DMS153 treated with DMSO at 0.1 percent for 48 hours (cell line): ENCODE measurements around the gene CTIF.
A peak's percentile ranks its signal among the peaks of the same experiment; 100 is the strongest.

ENCODE experiments used
- DNase-seq: peaks from one replicate; lab custom pipeline; 2025; ENCODE audit not compliant: unreplicated experiment; lab: John Stamatoyannopoulos, UW

CTIF gene

DNA sequence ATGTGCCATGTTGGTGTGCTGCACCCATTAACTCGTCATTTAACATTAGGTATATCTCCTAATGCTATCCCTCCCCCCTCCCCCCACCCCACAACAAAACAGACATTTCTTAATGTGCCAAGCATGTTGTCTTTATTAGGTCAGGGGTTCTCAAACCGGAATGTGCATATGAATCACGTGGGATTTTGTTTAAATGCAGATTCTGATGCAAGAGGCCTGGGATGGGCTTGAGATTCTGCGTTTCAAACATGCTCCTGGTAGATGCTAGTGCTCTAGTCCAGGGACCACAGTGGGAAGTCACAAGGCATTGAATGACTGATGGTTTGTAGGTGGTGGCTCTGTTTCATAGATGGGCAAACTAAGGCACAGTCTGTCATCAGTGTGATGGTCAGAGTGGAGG, 227.2 kb downstream of the CTIF start:
- no peak for DNase-seq

DNA sequence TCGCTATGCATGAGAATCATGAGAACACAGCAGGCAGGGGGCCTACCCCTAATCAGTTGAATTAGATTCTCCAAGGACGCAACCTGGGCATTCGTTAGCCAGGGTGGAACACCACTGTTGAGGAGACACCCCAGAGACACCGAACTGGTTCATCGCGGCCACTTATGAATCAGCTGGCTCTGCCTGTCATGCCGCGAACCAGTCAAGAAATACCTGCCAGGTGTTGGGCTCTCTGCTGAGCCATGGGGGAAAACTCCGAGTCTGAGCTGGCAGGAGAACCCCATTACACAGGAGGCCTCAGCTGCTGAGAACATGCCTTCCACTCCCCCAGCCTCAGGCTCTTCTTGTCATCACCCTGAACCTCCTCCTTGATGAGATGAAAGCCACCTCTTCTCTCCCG, 227.7 kb downstream of the CTIF start:
- DNase-seq = no peak

DNA sequence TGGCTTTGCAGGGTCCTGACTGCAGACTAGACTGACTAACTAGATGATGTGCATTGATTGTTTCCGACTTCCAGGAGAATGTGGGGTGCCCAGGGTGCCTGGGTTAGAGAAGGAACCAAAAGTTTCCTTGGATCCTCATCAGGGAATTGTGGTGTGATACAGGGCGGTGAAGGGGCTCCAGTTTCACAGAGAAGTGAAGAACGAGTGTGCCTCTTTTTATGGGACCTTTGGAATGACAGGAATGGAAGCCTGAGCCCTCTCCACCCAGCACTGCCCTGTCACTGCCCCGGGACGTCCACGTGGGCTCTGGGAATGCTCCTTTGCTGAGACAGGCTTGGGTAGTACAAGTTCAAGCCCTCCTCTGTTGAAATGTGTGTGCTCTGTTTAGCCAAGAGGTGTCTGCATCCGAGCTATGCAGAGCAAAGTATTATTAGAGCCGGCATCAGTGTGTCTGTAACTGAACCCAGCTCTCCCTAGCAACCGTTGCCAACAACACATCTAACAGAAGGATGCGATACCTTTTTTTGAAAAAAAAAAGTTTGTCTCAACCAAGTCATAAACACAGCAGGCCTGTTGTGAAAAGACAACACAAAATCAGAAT, 228.4 kb downstream of the CTIF start:
- no peak for DNase-seq

DNA sequence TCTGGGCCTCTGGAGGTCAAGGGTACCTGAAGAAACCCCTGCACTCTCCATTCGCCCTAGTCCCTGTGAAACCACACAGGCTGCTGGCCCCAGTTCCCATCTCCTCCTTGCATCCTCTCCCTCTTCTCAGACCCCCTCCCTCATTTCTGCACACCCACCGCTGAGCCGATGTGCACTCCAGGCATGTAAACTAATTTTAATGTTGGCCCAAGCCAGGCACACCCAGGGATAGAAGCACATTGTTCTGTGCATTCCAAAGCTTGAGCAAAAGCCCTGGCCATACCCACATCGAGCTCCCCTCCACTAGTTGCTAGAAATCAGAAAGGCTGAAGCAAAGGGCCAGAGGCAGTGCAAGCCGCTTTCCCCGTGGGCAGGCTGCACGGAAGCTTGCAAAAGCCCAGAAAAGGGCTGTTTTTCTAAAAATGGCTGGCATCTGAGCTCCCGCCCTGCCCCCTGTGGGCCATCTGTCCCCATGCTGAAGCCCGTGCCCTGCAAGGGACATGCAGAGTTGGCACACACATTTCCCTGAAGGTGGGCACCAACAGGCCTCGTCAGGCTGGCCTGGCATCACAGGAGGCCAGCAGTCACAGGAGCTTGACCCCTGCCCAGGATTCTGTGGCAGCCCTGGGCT, 230.3 kb downstream of the CTIF start:
- no peak for DNase-seq

DNA sequence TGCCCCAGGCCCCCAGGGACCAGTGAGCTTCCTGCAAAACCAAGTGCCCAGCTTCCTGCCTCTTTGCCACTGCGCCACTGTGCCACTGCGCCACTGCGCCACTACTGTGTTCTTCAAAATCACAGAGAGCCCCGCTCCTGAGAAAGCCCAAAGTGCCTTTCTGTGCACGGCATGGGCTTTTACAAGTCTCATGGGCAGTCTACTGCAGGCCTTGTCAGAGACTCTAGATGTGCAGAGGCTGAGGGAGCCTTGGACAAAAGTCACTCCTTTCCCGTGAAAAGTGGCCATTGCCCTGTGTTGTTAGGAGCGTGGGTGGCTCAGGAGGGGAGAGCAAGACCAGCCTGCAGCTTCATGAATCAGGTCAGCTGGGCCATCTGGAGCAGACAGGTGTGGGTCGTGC, 231.4 kb downstream of the CTIF start:
- DNase-seq = no peak

DNA sequence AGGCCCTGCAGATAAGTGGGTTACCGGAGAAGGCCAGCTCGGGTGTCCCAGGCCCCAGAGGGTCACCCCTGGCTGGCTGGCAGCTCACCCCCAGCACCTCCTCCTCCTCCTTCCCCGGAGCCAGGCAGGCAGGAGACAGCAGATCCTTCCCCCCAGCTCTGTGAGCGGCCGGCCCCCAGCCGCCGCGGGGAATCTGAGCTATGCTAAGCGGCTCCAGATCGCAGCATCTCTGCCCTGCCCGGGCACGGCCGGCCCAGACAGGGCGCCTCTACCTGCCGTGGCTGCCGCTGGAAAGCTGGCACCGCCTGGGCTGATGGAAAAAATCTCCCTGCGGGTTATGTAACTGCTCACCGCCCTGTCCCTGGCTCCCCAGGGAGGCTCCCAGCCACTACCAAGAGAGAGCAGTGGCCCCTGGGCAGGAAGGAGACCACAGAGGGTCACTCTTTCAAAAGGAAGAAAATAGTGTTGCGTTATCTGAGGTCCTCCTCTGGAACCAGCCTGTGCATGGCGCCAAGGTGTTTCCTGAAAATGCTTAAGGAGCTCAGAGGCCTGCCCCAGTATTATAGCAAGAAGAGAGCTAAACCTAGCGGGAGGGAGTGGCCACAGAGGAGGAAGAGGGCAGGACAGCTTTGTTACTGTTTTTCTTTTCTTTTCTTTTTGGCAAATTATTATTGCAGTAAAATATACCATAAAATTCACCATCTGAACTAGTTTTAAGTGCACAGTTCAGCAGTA, 233.0 kb downstream of the CTIF start:
- no peak for DNase-seq

DNA sequence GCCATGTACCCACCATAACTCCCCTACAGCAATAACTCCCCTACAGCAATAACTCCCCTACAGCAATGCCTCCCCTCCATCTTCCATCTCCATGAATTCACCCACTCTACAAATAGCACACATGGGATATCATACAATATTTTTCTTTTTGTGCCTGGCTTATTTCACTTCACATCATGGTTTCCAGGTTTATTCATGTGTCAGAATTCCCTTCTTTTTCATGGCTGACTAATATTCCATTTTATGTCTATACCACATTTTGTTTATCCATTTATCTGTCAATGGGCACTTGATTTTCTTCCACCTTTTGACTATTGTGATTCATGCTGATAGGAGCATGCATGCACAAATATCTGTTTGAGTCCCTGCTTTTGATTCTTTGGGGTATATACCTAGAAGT, 233.6 kb downstream of the CTIF start:
- DNase-seq = no peak

DNA sequence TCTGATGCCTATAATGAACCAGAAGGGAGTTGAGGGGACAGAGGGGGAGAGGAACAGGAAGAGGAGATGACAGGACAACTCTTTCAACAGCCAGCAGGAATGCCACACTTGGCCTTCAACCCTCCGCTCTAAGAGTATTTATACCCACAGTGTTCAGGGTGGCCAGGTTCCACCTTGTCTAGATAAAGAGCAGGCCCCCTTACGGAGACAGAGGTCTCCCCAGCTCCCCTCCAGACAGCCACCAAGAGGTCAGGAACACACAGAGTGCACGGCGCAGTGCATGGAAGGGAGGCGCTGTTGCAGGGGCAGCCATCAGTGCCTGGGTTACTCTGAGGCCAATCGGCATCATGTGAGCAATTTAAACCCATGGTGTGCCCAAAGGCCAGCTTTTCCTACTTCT, 235.0 kb downstream of the CTIF start:
- no peak for DNase-seq

DNA sequence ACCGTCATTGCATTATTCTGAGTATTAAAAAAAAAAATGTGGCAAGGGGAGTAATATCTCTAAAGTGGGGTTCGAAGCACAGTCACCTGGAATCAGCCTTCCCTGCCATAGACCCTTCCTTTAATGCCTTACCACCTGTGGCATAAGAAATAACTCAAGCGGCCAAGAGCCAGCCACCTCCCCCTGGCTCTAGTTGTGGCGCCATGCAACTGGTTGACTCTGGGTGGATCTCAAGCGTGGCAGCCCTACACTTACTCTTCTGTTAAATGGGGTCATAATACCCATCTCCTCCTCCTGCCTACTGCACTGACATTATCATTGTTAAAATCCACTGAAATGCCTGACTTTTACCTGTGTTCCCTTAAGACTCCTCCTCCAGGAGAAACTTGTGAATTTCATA, 236.1 kb downstream of the CTIF start:
- DNase-seq = no peak

DNA sequence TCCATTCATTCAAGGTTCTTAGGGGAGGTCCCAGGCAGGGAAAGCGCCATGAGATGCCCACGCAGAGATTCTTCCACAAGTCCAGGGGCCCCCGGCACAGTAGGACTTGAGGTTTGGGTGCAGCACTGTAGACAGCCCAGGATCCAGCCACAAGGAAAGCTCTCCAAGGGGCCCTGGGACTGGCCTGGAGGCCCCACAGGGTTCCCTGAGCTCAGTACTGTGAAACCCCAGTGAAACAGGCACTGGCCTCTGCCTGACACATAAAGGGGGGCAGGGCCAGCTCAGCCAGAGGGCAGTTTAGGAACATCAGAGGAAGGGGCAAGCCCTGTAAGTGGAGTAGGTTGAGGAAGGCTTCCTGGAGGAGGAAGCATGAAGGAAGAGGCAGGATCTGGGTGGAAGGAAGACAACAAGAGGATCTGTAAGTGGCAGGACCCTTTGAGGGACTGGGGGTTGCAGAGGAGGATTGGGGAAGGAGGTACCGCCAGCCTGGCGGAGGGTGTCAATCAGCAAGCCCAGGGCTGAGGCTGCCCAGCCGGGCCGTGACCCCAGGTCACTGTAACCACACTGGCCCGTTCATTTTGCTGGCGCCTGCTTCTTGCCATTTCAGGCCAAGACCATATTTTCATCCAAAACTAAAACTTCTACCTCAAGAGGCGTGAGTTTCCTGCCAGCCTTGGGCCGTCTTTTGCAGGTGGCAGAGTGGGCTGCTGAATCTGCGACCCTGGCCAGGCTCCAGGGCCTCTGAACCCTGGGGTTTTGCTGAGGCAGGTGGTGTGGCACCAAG, 236.7 kb downstream of the CTIF start:
- DNase-seq = no peak

DNA sequence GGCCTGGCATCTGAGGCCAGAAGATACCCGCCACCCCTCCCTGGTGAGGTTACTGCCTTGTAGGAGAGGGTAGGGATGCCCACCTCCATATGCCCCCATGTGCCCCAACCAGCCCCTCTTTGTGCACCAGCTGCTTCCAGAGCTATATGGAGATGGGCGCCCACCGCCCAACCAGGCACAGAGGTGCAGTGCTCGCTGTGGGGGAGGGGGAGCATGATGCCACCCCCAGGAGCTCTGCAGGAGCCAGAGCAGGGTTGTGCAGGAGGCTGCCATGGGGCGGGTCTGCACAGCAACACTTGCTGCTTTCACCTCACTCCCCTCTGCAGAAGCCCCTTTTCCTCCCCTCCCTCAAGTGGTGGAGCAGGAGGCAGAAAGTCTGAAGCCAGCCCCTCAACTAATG, 237.3 kb downstream of the CTIF start:
- no peak for DNase-seq

DNA sequence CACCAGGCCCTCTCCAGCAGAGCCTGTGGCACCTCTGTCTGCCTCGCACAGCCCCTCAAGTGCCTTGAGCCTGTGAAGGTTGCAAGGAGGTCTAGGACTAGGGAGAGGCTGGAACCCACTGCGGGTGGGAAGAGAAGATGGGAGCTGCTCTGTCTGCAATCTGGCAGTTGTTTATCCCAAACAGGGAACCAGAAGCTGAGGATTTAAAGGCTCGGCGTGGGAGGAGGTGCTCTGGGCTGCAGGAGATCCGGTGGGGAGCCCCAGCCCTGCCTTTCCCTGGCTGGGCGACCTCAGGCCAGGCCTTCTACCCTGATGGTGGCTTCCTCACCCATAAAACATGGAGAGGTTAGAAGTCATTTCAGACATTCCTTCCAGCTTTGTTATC, 237.8 kb downstream of the CTIF start:
- DNase-seq = no peak

DNA sequence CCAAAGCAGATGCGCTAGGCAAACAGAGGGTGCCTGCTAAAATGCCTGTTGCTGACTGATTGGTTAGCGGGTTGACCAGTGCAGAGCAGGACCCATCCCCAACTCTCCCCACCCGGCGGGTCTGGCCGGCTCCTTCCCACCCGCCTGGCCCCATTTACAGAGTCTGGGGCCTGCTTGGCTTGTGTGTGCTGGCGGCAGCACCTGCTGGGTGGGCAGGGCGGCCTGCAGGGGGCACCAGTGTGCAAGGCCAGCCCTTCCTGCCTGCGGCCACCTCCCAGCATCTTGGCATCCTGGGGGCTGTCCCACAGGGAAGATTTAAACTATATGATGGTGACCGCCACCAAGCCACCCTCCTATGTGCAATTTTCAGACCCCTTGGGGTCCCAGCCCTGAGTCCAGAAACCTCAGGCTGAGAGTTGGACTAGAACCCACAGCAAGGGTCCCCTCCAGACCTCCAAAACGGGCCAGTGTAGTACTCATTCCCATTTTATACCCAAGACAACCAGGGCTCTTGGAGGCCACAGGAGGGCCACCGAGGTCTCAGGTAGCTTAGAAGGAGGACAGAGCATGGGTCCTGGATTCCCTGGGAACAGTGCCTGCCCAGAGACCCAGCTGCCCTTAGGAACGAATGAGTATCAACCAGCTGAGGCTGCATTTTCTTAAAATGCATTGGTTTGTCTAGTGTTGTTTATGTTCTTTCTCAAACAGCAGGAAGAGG, 238.4 kb downstream of the CTIF start:
- DNase-seq = peak; percentile 14

DNA sequence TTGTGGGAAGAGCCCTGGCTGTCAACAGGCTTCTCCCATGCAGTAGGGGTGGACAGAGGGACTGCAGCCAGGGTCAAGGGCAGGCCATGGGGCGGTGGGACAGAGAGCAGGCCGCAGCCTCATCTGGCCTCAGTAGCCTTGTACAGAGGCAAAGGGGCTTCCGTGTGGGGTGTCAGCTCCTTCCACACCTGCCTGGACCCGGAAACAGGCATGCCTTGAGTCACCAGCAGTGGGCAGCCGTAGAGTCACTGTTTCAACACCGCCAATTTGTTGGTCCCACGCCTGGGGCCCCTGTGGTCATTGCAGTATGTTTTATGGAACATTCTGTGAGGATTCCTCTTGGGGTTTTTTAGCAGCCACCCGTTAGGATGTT, 238.9 kb downstream of the CTIF start:
- DNase-seq = no peak

DNA sequence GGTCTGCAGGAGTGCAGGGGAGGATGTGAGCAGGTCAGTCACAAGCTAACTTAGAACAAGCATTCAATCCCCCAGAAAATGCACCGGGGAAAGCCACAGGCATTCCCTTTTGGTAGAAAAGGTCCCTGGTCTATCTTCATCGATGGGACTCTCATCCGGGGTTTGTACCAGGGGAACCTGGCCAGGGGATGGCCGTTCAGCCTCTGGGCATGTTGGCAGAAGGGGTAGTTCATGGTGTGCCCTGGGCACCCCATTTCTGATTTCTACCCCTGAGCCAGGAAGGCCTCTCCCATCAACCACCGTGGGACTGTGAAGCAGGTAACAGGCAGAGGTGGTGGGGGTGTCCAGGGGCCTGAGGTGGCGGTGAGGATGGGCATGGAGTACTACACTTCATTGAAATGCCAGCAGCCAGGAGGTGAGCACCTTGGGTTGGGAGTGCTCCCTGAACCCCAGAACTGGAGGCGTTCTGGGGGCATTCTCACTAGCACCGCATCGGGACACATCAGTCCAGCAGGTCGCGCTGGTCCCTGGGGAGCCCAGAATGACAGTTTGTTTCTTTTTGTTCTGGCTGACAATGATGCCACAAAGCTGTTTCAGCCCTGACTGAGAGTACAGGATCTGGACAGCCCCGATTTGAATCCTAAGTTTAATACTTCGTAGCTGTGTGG, 239.6 kb downstream of the CTIF start:
- DNase-seq = no peak

DNA sequence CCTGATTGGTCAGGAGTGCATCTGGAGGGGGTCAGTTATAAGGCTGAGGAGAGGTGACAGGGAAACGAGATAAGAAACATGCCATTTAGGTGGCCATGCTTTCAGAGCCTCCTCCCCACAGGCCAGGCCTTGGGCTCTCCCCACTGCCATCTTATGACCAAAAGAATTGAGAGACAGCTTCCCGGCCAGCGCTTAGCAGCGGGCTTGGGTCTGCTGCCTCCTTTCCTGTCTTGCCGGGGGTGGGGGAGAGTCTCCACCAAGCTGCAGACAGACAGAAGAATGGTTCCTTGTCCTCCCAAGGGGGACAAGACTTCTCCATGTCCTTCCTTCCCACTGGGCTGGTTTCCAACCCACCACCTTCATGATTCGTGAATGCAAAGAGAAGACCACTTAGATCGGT, 240.6 kb downstream of the CTIF start:
- DNase-seq = no peak

DNA sequence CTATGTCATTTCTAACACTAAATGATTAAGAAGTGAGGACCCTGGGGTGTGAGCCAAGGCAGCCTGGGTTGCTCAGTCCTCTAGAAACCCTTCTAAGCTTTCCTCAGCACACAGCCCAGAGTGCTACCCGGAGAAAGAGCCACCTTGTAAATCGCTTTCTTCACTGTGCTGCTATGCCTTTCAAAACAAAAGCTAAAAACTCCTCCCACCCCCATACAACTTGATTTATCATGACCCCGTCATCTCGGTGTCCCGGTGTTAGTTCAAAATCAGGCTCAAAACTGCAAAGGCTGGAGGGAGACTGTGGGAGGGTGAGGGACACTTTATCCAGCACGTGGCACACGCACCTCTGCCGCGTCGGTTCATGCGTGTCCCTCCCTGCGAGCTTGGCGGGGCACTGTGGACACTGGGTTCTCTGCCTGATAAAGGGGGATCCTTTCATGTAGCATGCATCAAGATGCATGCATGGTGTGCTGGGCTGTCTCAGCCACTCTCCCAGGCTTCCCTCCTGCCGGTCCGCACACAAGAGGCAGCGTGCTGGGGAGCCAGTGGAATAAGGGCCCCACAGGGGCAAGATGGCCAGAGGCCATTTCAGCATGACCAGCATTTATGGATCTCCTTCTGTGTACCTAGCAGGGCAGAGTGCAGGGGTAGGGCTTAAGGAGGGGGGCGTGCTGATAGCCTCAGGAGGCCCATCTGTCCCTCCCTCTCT, 241.5 kb downstream of the CTIF start:
- no peak for DNase-seq

DNA sequence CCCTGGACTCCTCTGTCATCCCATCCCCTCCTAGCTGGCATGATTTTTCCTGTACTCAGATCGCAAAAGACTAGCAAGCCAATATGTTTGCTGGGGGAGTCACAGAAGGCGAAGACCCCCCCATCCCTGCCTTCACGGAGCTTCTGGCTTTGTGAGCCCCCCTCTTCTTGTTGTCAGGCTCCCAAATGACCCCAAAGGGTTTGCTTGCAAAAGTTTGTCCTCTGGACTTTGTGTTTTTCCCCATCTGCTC, 242.0 kb downstream of the CTIF start:
- no peak for DNase-seq

DNA sequence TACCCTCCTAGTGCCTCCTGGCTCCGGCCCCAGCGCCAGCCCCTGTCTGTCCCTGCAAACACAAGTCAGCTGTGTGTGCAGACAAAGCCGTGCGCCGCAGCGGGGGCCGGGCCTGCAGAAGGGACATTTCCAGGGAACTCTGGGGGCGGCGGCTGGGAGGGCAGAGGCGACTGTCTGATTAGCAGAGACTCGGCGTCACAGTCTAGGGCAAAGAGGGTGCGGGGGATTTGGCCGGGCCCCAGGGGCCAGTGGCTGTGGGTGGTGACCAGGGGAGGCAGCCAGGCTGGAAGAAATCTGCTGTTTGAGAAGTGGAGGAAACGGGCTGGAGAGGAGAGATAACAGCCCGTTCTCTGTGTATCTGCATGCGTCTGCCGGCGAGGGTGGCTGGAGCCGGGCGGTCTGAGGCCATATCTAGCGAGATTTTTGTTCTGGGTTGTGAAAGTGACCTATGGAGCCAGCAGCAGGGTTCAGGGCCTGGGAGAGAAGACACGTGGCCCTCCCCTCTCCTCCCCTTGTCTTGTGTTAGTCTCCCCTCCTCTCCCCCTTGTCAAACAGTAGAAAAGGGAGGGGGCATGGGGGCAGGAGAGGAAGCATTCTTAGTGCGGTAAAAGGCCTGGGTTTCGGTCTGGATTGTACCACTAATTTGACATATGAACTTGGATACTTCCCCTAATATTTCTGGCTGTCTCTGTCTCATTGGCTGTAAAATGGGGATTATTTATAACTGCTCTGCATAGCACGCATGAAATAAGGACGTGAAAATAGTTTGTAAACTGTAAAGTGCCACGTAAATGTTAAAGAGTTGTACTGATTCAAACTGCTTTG, 242.5 kb downstream of the CTIF start:
- no peak for DNase-seq

DNA sequence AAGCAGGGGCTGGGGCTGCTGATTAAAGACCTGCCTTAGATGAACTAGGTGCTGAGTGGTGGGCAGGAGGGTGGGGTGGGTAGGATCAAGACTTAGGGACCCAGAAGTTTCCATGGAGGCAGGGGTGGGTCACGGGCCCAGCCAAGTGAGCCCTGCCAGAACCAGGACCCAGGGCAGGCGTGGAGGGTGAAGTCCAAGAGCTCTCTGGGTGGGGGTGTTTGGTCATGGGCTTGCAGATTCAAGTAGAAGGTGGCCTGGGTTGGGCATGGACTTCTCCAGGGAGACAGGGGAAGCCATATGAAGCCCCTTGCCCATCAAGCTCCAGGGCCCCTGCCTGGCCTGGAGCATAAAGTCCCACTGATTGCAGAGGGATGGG, 243.1 kb downstream of the CTIF start:
- DNase-seq = no peak
